SK-N-SH (cell line): ENCODE measurements around the gene FAM135A. TPM values are rescaled to one million over a fixed set of nuclear protein-coding genes. Genes with fewer than 3 reads are reported as not detected.

ENCODE experiments used
- CTCF ChIA-PET: fragments of 300-600, 350-600 bp; formaldehyde crosslinking; extraction: SDS; loops from one replicate; lab custom pipeline; 2021; lab: Yijun Ruan, JAX
- POLR2A ChIA-PET: fragments of 350-600 bp; sonication (Branson Sonifier 250); formaldehyde crosslinking; extraction: SDS; loops from one replicate; lab custom pipeline; 2020; ENCODE audit warnings: antibody characterized with exemption, inconsistent platforms; lab: Yijun Ruan, JAX
- DNase-seq: peaks from one replicate; pipeline ENCODE4 v3.0.0; 2012
- H2AFZ ChIP-seq: fragments of 200-600 bp; sonication (generic); 2 replicates; pipeline ENCODE4 v1.8.1; 2016; ENCODE audit warnings: antibody characterized with exemption, mild to moderate bottlenecking, low read depth
- H3F3A ChIP-seq: fragments of 200-600 bp; sonication (generic); replicated peaks from 2 replicates; pipeline ENCODE3; 2016; ENCODE audit warnings: antibody characterized with exemption, mild to moderate bottlenecking; ENCODE audit not compliant: insufficient read depth
- H3K27ac ChIP-seq, 2 experiments: fragments of 200-500 bp in 1 of 2; fragments of 200-600 bp in 1 of 2; sonication (Bioruptor generic) in 1 of 2; sonication (generic), shearing (Covaris generic) in 1 of 2; 2 replicates each; pipeline versions ENCODE4 v1.5.1 to v1.6.1; 2014 to 2016; ENCODE audit warnings: low read depth in 2 of 2, inconsistent platforms in 1 of 2, low read length in 1 of 2, mild to moderate bottlenecking in 1 of 2, mixed read lengths in 1 of 2
- H3K27me3 ChIP-seq: fragments of 200-600 bp; sonication (generic), shearing (Covaris generic); 2 replicates; pipeline ENCODE4 v1.6.1; 2016; ENCODE audit warnings: mixed run types; ENCODE audit not compliant: insufficient read depth
- H3K36me3 ChIP-seq, 2 experiments: fragments of 200-500 bp in 1 of 2; fragments of 200-600 bp in 1 of 2; sonication (Bioruptor generic) in 1 of 2; sonication (generic) in 1 of 2; replicated peaks in 1 of 2; 2 replicates each; pipeline versions ENCODE3 to v1.5.1; 2014 to 2016; ENCODE audit warnings: low read length in 1 of 2, mild to moderate bottlenecking in 1 of 2; ENCODE audit not compliant: insufficient read depth in 2 of 2, control insufficient read depth in 1 of 2
- H3K4me1 ChIP-seq, 2 experiments: fragments of 200-500 bp in 1 of 2; fragments of 200-600 bp in 1 of 2; sonication (Bioruptor generic) in 1 of 2; sonication (generic), shearing (Covaris generic) in 1 of 2; 2 replicates each; pipeline versions ENCODE4 v1.5.1 to v1.6.1; 2014 to 2016; ENCODE audit warnings: low read depth in 1 of 2, low read length in 1 of 2, mixed run types in 1 of 2; ENCODE audit not compliant: insufficient read depth in 2 of 2, control insufficient read depth in 1 of 2
- H3K4me2 ChIP-seq: fragments of 200-600 bp; sonication (generic), shearing (Covaris generic); 2 replicates; pipeline ENCODE4 v1.6.1; 2017; ENCODE audit warnings: mixed run types
- H3K4me3 ChIP-seq, 2 experiments: fragments of 200-500 bp in 1 of 2; fragments of 200-600 bp in 1 of 2; sonication (Bioruptor generic) in 1 of 2; sonication (generic), shearing (Covaris generic) in 1 of 2; 2 replicates each; pipeline versions ENCODE4 v1.5.1 to v1.8.1; 2014 to 2016; ENCODE audit warnings: low read depth in 2 of 2, inconsistent platforms in 1 of 2, low read length in 1 of 2, mild to moderate bottlenecking in 1 of 2, mixed read lengths in 1 of 2, moderate library complexity in 1 of 2
- H3K79me2 ChIP-seq: fragments of 200-600 bp; sonication (generic); 2 replicates; pipeline ENCODE4 v1.8.1; 2017; ENCODE audit warnings: mild to moderate bottlenecking; ENCODE audit not compliant: insufficient read depth
- H3K9ac ChIP-seq: fragments of 200-600 bp; sonication (generic); 2 replicates; pipeline ENCODE4 v1.6.1; 2017; ENCODE audit warnings: mixed run types
- H3K9me2 ChIP-seq: fragments of 200-600 bp; sonication (generic); 2 replicates; pipeline ENCODE4 v1.6.1; 2017; ENCODE audit warnings: mixed run types
- H3K9me3 ChIP-seq: fragments of 200-600 bp; sonication (generic); 2 replicates; pipeline ENCODE4 v1.6.1; 2017; ENCODE audit warnings: mixed run types, mild to moderate bottlenecking, moderate library complexity
- H4K20me1 ChIP-seq: fragments of 200-600 bp; sonication (generic); 2 replicates; pipeline ENCODE4 v1.6.1; 2017; ENCODE audit warnings: mild to moderate bottlenecking, mixed run types; ENCODE audit not compliant: insufficient read depth
- CHD2 ChIP-seq: fragments of 150-350 bp; IDR thresholded peaks from 2 replicates; pipeline ENCODE4 v1.6.1; 2018; ENCODE audit warnings: low read length; ENCODE audit not compliant: partially characterized antibody
- ELF1 ChIP-seq: IDR thresholded peaks from 2 replicates; pipeline ENCODE4 v1.4.0; 2012
- FOSL2 ChIP-seq: IDR thresholded peaks from 2 replicates; pipeline ENCODE4 v1.4.0; 2012; ENCODE audit warnings: low read depth, mild to moderate bottlenecking, moderate library complexity, borderline replicate concordance
- FOXJ3 ChIP-seq: sonication (generic); formaldehyde crosslinking; IDR thresholded peaks from 2 replicates; pipeline ENCODE4 v1.5.1; 2020; ENCODE audit warnings: mild to moderate bottlenecking, missing genetic modification reagents
- FOXM1 ChIP-seq: IDR thresholded peaks from 2 replicates; pipeline ENCODE4 v1.4.0; 2012; ENCODE audit warnings: low read depth, mild to moderate bottlenecking
- GABPA ChIP-seq: IDR thresholded peaks from 2 replicates; pipeline ENCODE4 v1.4.0; 2012; ENCODE audit warnings: low read depth, mild to moderate bottlenecking
- GATA2 ChIP-seq: sonication (generic); formaldehyde crosslinking; IDR thresholded peaks from 2 replicates; pipeline ENCODE4 v1.5.0; 2020; ENCODE audit warnings: mild to moderate bottlenecking, missing genetic modification reagents
- MXI1 ChIP-seq: IDR thresholded peaks from 2 replicates; pipeline ENCODE4 v1.6.1; 2012; ENCODE audit warnings: mild to moderate bottlenecking, low read depth, low read length, improper control_type of control experiment
- NFIC ChIP-seq: IDR thresholded peaks from 2 replicates; pipeline ENCODE4 v1.4.0; 2012; ENCODE audit warnings: borderline replicate concordance
- RAD21 ChIP-seq: IDR thresholded peaks from 2 replicates; pipeline ENCODE4 v1.6.1; 2012; ENCODE audit warnings: mild to moderate bottlenecking, low read length
- RCOR1 ChIP-seq: fragments of 150-350 bp; IDR thresholded peaks from 2 replicates; pipeline ENCODE4 v1.6.1; 2017; ENCODE audit warnings: antibody characterized with exemption, low read length
- RXRA ChIP-seq: IDR thresholded peaks from 2 replicates; pipeline ENCODE4 v1.4.0; 2012; ENCODE audit warnings: low read depth, mild to moderate bottlenecking, borderline replicate concordance
- SMC3 ChIP-seq: IDR thresholded peaks from 2 replicates; pipeline ENCODE4 v1.6.1; 2012; ENCODE audit warnings: low read depth, low read length, improper control_type of control experiment
- TCF12 ChIP-seq: IDR thresholded peaks from 2 replicates; pipeline ENCODE4 v1.4.0; 2012
- TEAD4 ChIP-seq: IDR thresholded peaks from 2 replicates; pipeline ENCODE4 v1.4.0; 2012; ENCODE audit warnings: mild to moderate bottlenecking, borderline replicate concordance; ENCODE audit not compliant: insufficient read depth
- USF1 ChIP-seq: IDR thresholded peaks from 2 replicates; pipeline ENCODE4 v1.4.0; 2012; ENCODE audit warnings: low read depth, borderline replicate concordance
- polyA plus RNA-seq, 3 experiments: library from polyadenylated mRNA; depleted of rRNA; stranded (reverse); fragments of >200 nt; gene quantifications; 2 replicates each; pipeline ENCODE4 v1.2.3, GENCODE V29; 2012
- TF ChIP-seq, protein P1 (sequence below): IDR thresholded peaks from 2 replicates; pipeline ENCODE4; 2012
- TF ChIP-seq, protein P2 (sequence below): IDR thresholded peaks from 2 replicates; pipeline ENCODE4 v1.4.0; 2012; ENCODE audit warnings: low read depth
- TF ChIP-seq, protein P3 (sequence below): fragments of 150-350 bp; IDR thresholded peaks from 2 replicates; pipeline ENCODE4 v1.6.1; 2016; ENCODE audit warnings: mild to moderate bottlenecking, low read depth, low read length
- TF ChIP-seq, protein P4 (sequence below): fragments of 150-350 bp; IDR thresholded peaks from 2 replicates; pipeline ENCODE4 v1.6.1; 2017; ENCODE audit warnings: antibody characterized with exemption, low read length, low read depth, borderline replicate concordance

The FAM135A gene
- polyA plus RNA-seq, 1 of the 3 experiments (the other 2 are of a cell fraction), result 2.6 TPM

DNA sequence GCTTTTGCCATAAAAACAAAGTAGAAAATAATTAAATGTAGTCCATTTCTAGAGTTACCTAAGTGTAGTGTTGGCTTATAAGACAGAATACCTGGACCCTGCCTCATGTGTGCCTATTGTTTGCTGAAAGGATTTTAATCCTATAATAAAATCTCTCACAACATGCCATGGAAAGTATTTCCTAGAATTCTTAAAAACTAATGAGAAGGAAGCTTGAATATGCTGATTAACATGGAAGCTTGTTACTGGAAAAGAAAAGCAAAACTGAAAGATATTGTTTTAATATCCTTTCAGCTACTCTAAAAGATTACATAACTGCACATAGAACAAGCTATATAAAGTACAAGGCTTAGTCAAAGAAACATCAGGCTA, 18.0 kb upstream of the FAM135A start:
- no peaks in the 10 kb centered on the region for H3K27me3 ChIP-seq
- H3K9me2 ChIP-seq, result no peaks in the 10 kb centered on the region
- DNase-seq, result no peak
- H4K20me1 ChIP-seq, result no peaks in the 10 kb centered on the region
- H3K4me2 ChIP-seq, result no peak overlapping the region
- CTCF ChIA-PET, result interaction anchor here (1.2 to 3.7 kb wide), 3 partner anchors 24 to 85 kb away, joined by 3 to 14 read pairs (median 3); no protein-coding TSS in a partner anchor
- POLR2A ChIA-PET, result no interaction called here
- no peaks in the 10 kb centered on the region for H3K79me2 ChIP-seq
- no peak overlapping the region for H3K9ac ChIP-seq
- no peak for TF ChIP-seq RXRA
- no peak for TF ChIP-seq ELF1
- no peak for TF ChIP-seq FOXJ3 (CRISPR knock-in tag)
- no peak for TF ChIP-seq GATA2
- no peak for TF ChIP-seq MXI1
- no peak for TF ChIP-seq TCF12
- TF ChIP-seq TEAD4, result no peak
- no peak for TF ChIP-seq CHD2
- TF ChIP-seq NFIC, result no peak
- TF ChIP-seq, protein P1, sequence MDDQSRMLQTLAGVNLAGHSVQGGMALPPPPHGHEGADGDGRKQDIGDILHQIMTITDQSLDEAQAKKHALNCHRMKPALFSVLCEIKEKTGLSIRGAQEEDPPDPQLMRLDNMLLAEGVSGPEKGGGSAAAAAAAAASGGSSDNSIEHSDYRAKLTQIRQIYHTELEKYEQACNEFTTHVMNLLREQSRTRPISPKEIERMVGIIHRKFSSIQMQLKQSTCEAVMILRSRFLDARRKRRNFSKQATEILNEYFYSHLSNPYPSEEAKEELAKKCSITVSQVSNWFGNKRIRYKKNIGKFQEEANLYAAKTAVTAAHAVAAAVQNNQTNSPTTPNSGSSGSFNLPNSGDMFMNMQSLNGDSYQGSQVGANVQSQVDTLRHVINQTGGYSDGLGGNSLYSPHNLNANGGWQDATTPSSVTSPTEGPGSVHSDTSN, result no peak
- TF ChIP-seq, protein P2, sequence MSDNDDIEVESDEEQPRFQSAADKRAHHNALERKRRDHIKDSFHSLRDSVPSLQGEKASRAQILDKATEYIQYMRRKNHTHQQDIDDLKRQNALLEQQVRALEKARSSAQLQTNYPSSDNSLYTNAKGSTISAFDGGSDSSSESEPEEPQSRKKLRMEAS, result no peak
- no peak for TF ChIP-seq RAD21
- TF ChIP-seq USF1, result no peak
- TF ChIP-seq FOSL2, result no peak
- no peak for TF ChIP-seq GABPA
- no peak for TF ChIP-seq SMC3
- TF ChIP-seq, protein P3, sequence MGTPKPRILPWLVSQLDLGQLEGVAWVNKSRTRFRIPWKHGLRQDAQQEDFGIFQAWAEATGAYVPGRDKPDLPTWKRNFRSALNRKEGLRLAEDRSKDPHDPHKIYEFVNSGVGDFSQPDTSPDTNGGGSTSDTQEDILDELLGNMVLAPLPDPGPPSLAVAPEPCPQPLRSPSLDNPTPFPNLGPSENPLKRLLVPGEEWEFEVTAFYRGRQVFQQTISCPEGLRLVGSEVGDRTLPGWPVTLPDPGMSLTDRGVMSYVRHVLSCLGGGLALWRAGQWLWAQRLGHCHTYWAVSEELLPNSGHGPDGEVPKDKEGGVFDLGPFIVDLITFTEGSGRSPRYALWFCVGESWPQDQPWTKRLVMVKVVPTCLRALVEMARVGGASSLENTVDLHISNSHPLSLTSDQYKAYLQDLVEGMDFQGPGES, result no peak
- TF ChIP-seq, protein P4, sequence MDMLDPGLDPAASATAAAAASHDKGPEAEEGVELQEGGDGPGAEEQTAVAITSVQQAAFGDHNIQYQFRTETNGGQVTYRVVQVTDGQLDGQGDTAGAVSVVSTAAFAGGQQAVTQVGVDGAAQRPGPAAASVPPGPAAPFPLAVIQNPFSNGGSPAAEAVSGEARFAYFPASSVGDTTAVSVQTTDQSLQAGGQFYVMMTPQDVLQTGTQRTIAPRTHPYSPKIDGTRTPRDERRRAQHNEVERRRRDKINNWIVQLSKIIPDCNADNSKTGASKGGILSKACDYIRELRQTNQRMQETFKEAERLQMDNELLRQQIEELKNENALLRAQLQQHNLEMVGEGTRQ, result no peak
- TF ChIP-seq FOXM1, result no peak
- no peak for TF ChIP-seq RCOR1
- H3K36me3 ChIP-seq, result no peaks in the 10 kb centered on the region
- H3K27ac ChIP-seq, result no peak overlapping the region
- H2AFZ ChIP-seq, result no peak overlapping the region
- no peaks in the 10 kb centered on the region for H3F3A ChIP-seq
- H3K4me1 ChIP-seq, result no peaks in the 10 kb centered on the region
- H3K9me3 ChIP-seq, result no peaks in the 10 kb centered on the region
- no peak overlapping the region for H3K4me3 ChIP-seq
